MM.1S (cell line): ENCODE results near the gene CACNG3.

ENCODE experiments used
- DNase-seq: peaks from one replicate; pipeline ENCODE4 v3.0.0-alpha.2; 2015
- H2AFZ ChIP-seq: fragments of 300-600 bp; sonication (generic); 2 replicates; pipeline ENCODE4 v1.6.0; 2016; ENCODE audit warnings: antibody characterized with exemption, low read length
- H3F3A ChIP-seq: fragments of 300-600 bp; sonication (generic); 2 replicates; pipeline ENCODE4 v1.6.1; 2016; ENCODE audit warnings: mild to moderate bottlenecking, antibody characterized with exemption, low read length, moderate library complexity, mixed read lengths; ENCODE audit not compliant: insufficient read depth
- H3K27ac ChIP-seq: fragments of 300-600 bp; sonication (generic); 2 replicates; pipeline ENCODE4 v1.5.1; 2016; ENCODE audit warnings: mild to moderate bottlenecking, low read length
- H3K27me3 ChIP-seq: fragments of 300-600 bp; sonication (generic); replicated peaks from 2 replicates; pipeline ENCODE4 v1.6.0; 2016; ENCODE audit warnings: low read length; ENCODE audit not compliant: insufficient read depth
- H3K36me3 ChIP-seq: fragments of 300-600 bp; sonication (generic); replicated peaks from 2 replicates; pipeline ENCODE4 v1.6.1; 2016; ENCODE audit warnings: mild to moderate bottlenecking, low read length, mixed read lengths; ENCODE audit not compliant: insufficient read depth
- H3K4me1 ChIP-seq: fragments of 300-600 bp; sonication (generic); 2 replicates; pipeline ENCODE4 v1.6.1; 2016; ENCODE audit warnings: low read length, mixed read lengths
- H3K4me2 ChIP-seq: fragments of 300-600 bp; sonication (generic); 2 replicates; pipeline ENCODE4 v1.6.0; 2016; ENCODE audit warnings: low read depth, low read length
- H3K4me3 ChIP-seq: fragments of 300-600 bp; sonication (generic); 2 replicates; pipeline ENCODE4 v1.5.1; 2016; ENCODE audit warnings: low read length, mixed read lengths
- H3K79me2 ChIP-seq: fragments of 300-600 bp; sonication (generic); 2 replicates; pipeline ENCODE4 v1.6.1; 2016; ENCODE audit warnings: mixed run types, low read length, mixed read lengths
- H3K9ac ChIP-seq: fragments of 300-600 bp; sonication (generic); 2 replicates; pipeline ENCODE4 v1.6.1; 2016; ENCODE audit warnings: low read length, mixed read lengths
- H3K9me2 ChIP-seq: fragments of 300-600 bp; sonication (generic); replicated peaks from 2 replicates; pipeline ENCODE4 v1.6.1; 2016; ENCODE audit warnings: mild to moderate bottlenecking, low read length, mixed read lengths; ENCODE audit not compliant: insufficient read depth
- H3K9me3 ChIP-seq: fragments of 300-600 bp; sonication (generic); replicated peaks from 2 replicates; pipeline ENCODE4 v1.6.1; 2016; ENCODE audit warnings: mild to moderate bottlenecking, low read length, mixed read lengths; ENCODE audit not compliant: insufficient read depth
- H4K20me1 ChIP-seq: fragments of 300-600 bp; sonication (generic); 2 replicates; pipeline ENCODE4 v1.6.1; 2016; ENCODE audit warnings: mild to moderate bottlenecking, low read length, moderate library complexity, mixed read lengths; ENCODE audit not compliant: insufficient read depth
- EZH2 ChIP-seq: fragments of 300-600 bp; sonication (generic); optimal IDR thresholded peaks from 2 replicates; pipeline ENCODE3; 2017; ENCODE audit warnings: low read depth, mild to moderate bottlenecking, antibody characterized with exemption, low read length, mixed read lengths
- EZH2phosphoT487 ChIP-seq: fragments of 300-600 bp; sonication (generic); IDR thresholded peaks from 2 replicates; pipeline ENCODE4 v1.6.1; 2018; ENCODE audit warnings: antibody characterized with exemption, low read length
- TF ChIP-seq, protein P1 (sequence below): fragments of 300-600 bp; sonication (generic); IDR thresholded peaks from 2 replicates; pipeline ENCODE4 v1.5.1; 2016; ENCODE audit warnings: antibody characterized with exemption, low read length, mixed read lengths

Gene CACNG3

DNA sequence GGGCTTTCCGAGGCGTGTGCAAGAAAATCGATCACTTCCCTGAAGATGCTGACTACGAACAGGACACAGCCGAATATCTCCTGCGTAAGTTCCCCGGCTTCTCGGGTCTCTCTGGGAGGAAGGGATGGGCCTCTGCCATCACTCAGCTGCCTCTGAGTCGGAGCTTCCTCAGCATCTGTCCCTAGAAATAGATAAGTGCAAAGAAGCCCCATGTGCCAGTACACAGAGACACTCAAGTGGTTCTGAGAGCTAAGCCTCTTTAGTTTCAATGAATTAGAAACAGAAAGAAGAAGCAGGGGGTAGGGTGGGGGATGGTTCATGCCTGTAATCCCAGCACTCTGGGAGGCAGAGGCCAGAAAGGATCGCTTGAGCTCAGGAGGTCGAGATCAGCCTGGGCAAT lies 90.6 kb downstream of the CACNG3 start:
- no peak overlapping the region for H3K9ac ChIP-seq
- H3K79me2 ChIP-seq: no peaks in the 10 kb centered on the region
- H3K27me3 ChIP-seq: no peaks in the 10 kb centered on the region
- H3F3A ChIP-seq: no peaks in the 10 kb centered on the region
- peak; percentile 17 for DNase-seq
- no peak overlapping the region for H2AFZ ChIP-seq
- H3K9me3 ChIP-seq: no peaks in the 10 kb centered on the region
- no peaks in the 10 kb centered on the region for H3K4me1 ChIP-seq
- no peaks in the 10 kb centered on the region for H3K9me2 ChIP-seq
- H3K4me3 ChIP-seq: no peak overlapping the region
- no peaks in the 10 kb centered on the region for H4K20me1 ChIP-seq
- TF ChIP-seq, protein P1, sequence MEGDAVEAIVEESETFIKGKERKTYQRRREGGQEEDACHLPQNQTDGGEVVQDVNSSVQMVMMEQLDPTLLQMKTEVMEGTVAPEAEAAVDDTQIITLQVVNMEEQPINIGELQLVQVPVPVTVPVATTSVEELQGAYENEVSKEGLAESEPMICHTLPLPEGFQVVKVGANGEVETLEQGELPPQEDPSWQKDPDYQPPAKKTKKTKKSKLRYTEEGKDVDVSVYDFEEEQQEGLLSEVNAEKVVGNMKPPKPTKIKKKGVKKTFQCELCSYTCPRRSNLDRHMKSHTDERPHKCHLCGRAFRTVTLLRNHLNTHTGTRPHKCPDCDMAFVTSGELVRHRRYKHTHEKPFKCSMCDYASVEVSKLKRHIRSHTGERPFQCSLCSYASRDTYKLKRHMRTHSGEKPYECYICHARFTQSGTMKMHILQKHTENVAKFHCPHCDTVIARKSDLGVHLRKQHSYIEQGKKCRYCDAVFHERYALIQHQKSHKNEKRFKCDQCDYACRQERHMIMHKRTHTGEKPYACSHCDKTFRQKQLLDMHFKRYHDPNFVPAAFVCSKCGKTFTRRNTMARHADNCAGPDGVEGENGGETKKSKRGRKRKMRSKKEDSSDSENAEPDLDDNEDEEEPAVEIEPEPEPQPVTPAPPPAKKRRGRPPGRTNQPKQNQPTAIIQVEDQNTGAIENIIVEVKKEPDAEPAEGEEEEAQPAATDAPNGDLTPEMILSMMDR: no peak
- TF ChIP-seq EZH2phosphoT487 (no peak), EZH2 (no peak)
- no peak overlapping the region for H3K27ac ChIP-seq
- H3K4me2 ChIP-seq: no peak overlapping the region
- no peaks in the 10 kb centered on the region for H3K36me3 ChIP-seq

DNA sequence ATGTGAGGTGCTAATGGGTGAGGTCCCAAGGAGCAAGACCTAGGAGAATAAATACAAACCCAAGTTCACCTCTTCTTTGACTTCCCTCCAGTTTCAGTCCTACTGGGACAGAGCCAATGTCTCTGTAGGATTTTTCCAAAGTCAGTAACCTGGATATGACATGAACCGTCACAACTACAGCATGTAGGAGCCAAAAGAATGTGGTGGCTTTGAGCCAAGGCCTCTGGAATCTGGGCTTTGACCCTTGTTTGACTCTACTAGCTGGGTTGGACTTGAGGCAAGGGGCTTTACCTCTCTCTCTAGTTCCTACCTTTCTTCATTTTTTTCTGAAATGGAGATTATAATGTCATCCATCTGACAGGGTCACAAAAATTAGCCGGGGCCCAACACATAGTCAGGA lies 91.4 kb downstream of the CACNG3 start:
- no peak overlapping the region for H2AFZ ChIP-seq
- TF ChIP-seq, protein P1: no peak
- TF ChIP-seq EZH2phosphoT487: no peak
- no peak for TF ChIP-seq EZH2
- no peaks in the 10 kb centered on the region for H3K4me1 ChIP-seq
- H3K9me2 ChIP-seq: no peaks in the 10 kb centered on the region
- no peak overlapping the region for H3K9ac ChIP-seq
- H3K4me2 ChIP-seq: no peak overlapping the region
- no peaks in the 10 kb centered on the region for H3K36me3 ChIP-seq
- no peaks in the 10 kb centered on the region for H3K9me3 ChIP-seq
- H3K79me2 ChIP-seq: no peaks in the 10 kb centered on the region
- no peak overlapping the region for H3K27ac ChIP-seq
- no peaks in the 10 kb centered on the region for H4K20me1 ChIP-seq
- DNase-seq: no peak
- no peak overlapping the region for H3K4me3 ChIP-seq
- H3K27me3 ChIP-seq: no peaks in the 10 kb centered on the region
- no peaks in the 10 kb centered on the region for H3F3A ChIP-seq

DNA sequence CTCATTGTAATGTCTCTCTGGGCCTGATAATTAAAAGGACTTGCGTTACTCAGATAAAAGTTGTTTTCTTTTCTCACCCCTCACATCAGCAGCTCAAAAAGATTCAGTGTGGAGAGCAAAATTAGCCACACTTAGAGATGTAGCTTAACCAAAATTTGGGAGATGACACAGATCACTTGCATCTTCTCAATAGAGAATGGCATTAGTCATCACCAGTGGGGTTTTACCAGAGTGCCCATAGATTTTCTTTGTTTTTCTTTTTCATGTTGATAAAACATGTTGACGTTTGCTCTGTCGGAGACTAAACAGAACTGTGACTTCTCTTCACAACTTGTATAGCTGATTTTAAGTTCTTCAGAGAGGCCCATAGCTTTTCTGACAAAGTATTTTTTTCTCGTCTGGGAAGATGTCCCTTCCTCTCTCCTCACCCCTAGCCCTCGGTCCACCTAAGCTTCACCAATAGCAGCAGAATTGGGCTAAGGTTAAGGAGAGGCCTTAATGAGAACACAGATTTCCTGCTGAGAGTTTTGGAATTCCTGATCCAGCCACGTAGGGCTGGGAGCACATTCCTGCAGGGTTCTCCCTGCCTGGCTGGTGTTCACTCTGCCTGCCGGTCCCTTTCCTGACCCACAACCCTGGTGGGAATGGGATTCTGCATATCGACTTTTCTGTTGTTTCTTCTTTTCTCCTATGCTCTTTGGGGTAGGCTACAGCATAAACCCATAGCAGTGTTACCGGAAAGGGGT lies 92.6 kb downstream of the CACNG3 start:
- no peak overlapping the region for H3K4me2 ChIP-seq
- no peaks in the 10 kb centered on the region for H3K4me1 ChIP-seq
- no peaks in the 10 kb centered on the region for H3K27me3 ChIP-seq
- no peak overlapping the region for H3K9ac ChIP-seq
- H2AFZ ChIP-seq: no peak overlapping the region
- DNase-seq: no peak
- no peaks in the 10 kb centered on the region for H3K36me3 ChIP-seq
- no peaks in the 10 kb centered on the region for H3K9me2 ChIP-seq
- no peaks in the 10 kb centered on the region for H3F3A ChIP-seq
- no peaks in the 10 kb centered on the region for H4K20me1 ChIP-seq
- TF ChIP-seq EZH2phosphoT487 (no peak), EZH2 (no peak)
- TF ChIP-seq, protein P1: no peak
- no peaks in the 10 kb centered on the region for H3K79me2 ChIP-seq
- H3K27ac ChIP-seq: no peak overlapping the region
- H3K9me3 ChIP-seq: no peaks in the 10 kb centered on the region
- no peak overlapping the region for H3K4me3 ChIP-seq
